ENCODE results near the gene TTC4. TPM values are rescaled to one million over a fixed set of nuclear protein-coding genes. Genes with fewer than 3 reads are reported as not detected.

The TTC4 gene
- polyA plus RNA-seq, 1 donor from 2014 or later = 21.7 TPM

- Mint-ChIP-seq H3K9me3 (no peaks in the 10 kb centered on the region), H3K4me1 (no peaks in the 10 kb centered on the region), H3K27ac (no peak overlapping the region), H3K4me3 (no peak overlapping the region), H3K27me3 (no peaks in the 10 kb centered on the region), H3K36me3 (no peaks in the 10 kb centered on the region)
Measured at GRCh38 chr1:54750596-54750995, 34.9 kb downstream of the TTC4 start.

- no peak overlapping the region for H3K4me3 Mint-ChIP-seq
- no peak overlapping the region for H3K27ac Mint-ChIP-seq
- no peaks in the 10 kb centered on the region for H3K27me3 Mint-ChIP-seq
- no peaks in the 10 kb centered on the region for H3K9me3 Mint-ChIP-seq
- no peaks in the 10 kb centered on the region for H3K4me1 Mint-ChIP-seq
- no peaks in the 10 kb centered on the region for H3K36me3 Mint-ChIP-seq
Measured at GRCh38 chr1:54751426-54751825, 35.8 kb downstream of the TTC4 start.

- Mint-ChIP-seq H3K36me3 (no peaks in the 10 kb centered on the region), H3K4me1 (no peaks in the 10 kb centered on the region), H3K9me3 (no peaks in the 10 kb centered on the region), H3K27ac (no peak overlapping the region), H3K4me3 (no peak overlapping the region), H3K27me3 (no peaks in the 10 kb centered on the region)
Measured at GRCh38 chr1:54754045-54754444, 38.4 kb downstream of the TTC4 start.

- Mint-ChIP-seq H3K27me3 (no peaks in the 10 kb centered on the region), H3K27ac (no peak overlapping the region), H3K9me3 (peaks cover 0 to 2% (median 0%) of the 10 kb centered on the region in 3 donors), H3K36me3 (peaks cover 2% of the 10 kb centered on the region), H3K4me1 (no peaks in the 10 kb centered on the region), H3K4me3 (no peak overlapping the region)
Measured at GRCh38 chr1:54754486-54755285, 39.0 kb downstream of the TTC4 start.

- no peak overlapping the region for H3K4me3 Mint-ChIP-seq
- H3K36me3 Mint-ChIP-seq = peaks cover 2% of the 10 kb centered on the region
- H3K27me3 Mint-ChIP-seq = no peaks in the 10 kb centered on the region
- H3K27ac Mint-ChIP-seq = no peak overlapping the region
- H3K4me1 Mint-ChIP-seq = peaks cover 0 to 4% (median 0%) of the 10 kb centered on the region in 3 donors
- H3K9me3 Mint-ChIP-seq = peaks cover 0 to 2% (median 0%) of the 10 kb centered on the region in 3 donors
Measured at GRCh38 chr1:54757833-54758232, 42.2 kb downstream of the TTC4 start.

- Mint-ChIP-seq H3K9me3 (peaks cover 0 to 2% (median 0%) of the 10 kb centered on the region in 3 donors), H3K36me3 (peaks cover 2% of the 10 kb centered on the region), H3K27me3 (no peaks in the 10 kb centered on the region), H3K4me1 (peaks cover 0 to 10% (median 4%) of the 10 kb centered on the region in 3 donors), H3K4me3 (peak overlapping the region in 1 of 4 donors; percentile 35), H3K27ac (no peak overlapping the region)
Measured at GRCh38 chr1:54758678-54759348, 43.2 kb downstream of the TTC4 start.

GRCh38 chr1:54763816-54764132 lies 48.1 kb downstream of the TTC4 start:
- peak overlapping the region; percentile 88 to 98 (median 95) for H3K4me3 Mint-ChIP-seq
- H3K4me1 Mint-ChIP-seq = peaks cover 9 to 16% (median 14%) of the 10 kb centered on the region in 3 donors
- H3K9me3 Mint-ChIP-seq = peaks cover 0 to 2% (median 0%) of the 10 kb centered on the region in 3 donors
- no peaks in the 10 kb centered on the region for H3K27me3 Mint-ChIP-seq
- H3K36me3 Mint-ChIP-seq = peaks cover 2% of the 10 kb centered on the region
- H3K27ac Mint-ChIP-seq = peak overlapping the region in 2 of 3 donors; percentile 79 to 97

GRCh38 chr1:54764133-54764921 lies 48.7 kb downstream of the TTC4 start, which contains the start of gene PARS2:
TSS of gene PARS2 (minus strand) at chr1:54764523. CDS start at chr1:54759161, 5,362 bp downstream.
- Mint-ChIP-seq H3K9me3 (peaks cover 0 to under 1% (median 0%) of the 10 kb centered on the region in 3 donors), H3K36me3 (peaks cover under 1% of the 10 kb centered on the region), H3K27ac (peak within 1 kb of the TSS; percentile 79 to 97 (median 94)), H3K4me3 (peak within 1 kb of the TSS; percentile 88 to 98 (median 95)), H3K4me1 (peaks cover 9 to 16% (median 14%) of the 10 kb centered on the region in 3 donors), H3K27me3 (no peaks in the 10 kb centered on the region)

GRCh38 chr1:54764922-54765561 lies 49.4 kb downstream of the TTC4 start:
- Mint-ChIP-seq H3K4me3 (peak overlapping the region; percentile 88 to 98 (median 95)), H3K27ac (peak overlapping the region; percentile 79 to 97 (median 92)), H3K4me1 (peaks cover 9 to 16% (median 14%) of the 10 kb centered on the region in 3 donors), H3K36me3 (no peaks in the 10 kb centered on the region), H3K27me3 (no peaks in the 10 kb centered on the region), H3K9me3 (no peaks in the 10 kb centered on the region)

GRCh38 chr1:54766726-54767125 lies 51.1 kb downstream of the TTC4 start:
- peaks cover 9 to 15% (median 14%) of the 10 kb centered on the region in 3 donors for H3K4me1 Mint-ChIP-seq
- H3K27ac Mint-ChIP-seq = no peak overlapping the region
- no peaks in the 10 kb centered on the region for H3K27me3 Mint-ChIP-seq
- peak overlapping the region in 1 of 4 donors; percentile 25 for H3K4me3 Mint-ChIP-seq
- H3K36me3 Mint-ChIP-seq = no peaks in the 10 kb centered on the region
- peaks cover 0 to 2% (median 0%) of the 10 kb centered on the region in 3 donors for H3K9me3 Mint-ChIP-seq

- H3K36me3 Mint-ChIP-seq = no peaks in the 10 kb centered on the region
- no peak overlapping the region for H3K4me3 Mint-ChIP-seq
- no peak overlapping the region for H3K27ac Mint-ChIP-seq
- H3K4me1 Mint-ChIP-seq = peaks cover 9 to 15% (median 14%) of the 10 kb centered on the region in 3 donors
- H3K9me3 Mint-ChIP-seq = peaks cover 0 to 2% (median 0%) of the 10 kb centered on the region in 3 donors
- H3K27me3 Mint-ChIP-seq = no peaks in the 10 kb centered on the region
Measured at GRCh38 chr1:54767526-54767925, 51.9 kb downstream of the TTC4 start.

- H3K36me3 Mint-ChIP-seq = no peaks in the 10 kb centered on the region
- H3K4me3 Mint-ChIP-seq = no peak overlapping the region
Measured at GRCh38 chr1:54768093-54768492, 52.4 kb downstream of the TTC4 start.

GRCh38 chr1:54772951-54773350 lies 57.3 kb downstream of the TTC4 start:
- Mint-ChIP-seq H3K27ac (no peak overlapping the region), H3K27me3 (peaks cover 5% of the 10 kb centered on the region), H3K4me3 (no peak overlapping the region), H3K4me1 (peaks cover 0 to 4% (median 2%) of the 10 kb centered on the region in 3 donors), H3K9me3 (peaks cover 0 to 3% (median 0%) of the 10 kb centered on the region in 3 donors), H3K36me3 (no peaks in the 10 kb centered on the region)

More at GRCh38 chr1:54768093-54768492, 52.4 kb downstream of the TTC4 start:
- Mint-ChIP-seq H3K27ac (no peak overlapping the region), H3K27me3 (no peaks in the 10 kb centered on the region), H3K4me1 (peaks cover 9 to 14% (median 9%) of the 10 kb centered on the region in 3 donors), H3K9me3 (peaks cover 0 to 2% (median 0%) of the 10 kb centered on the region in 3 donors)

- Mint-ChIP-seq H3K4me3 (peak overlapping the region in 1 of 4 donors; percentile 45), H3K4me1 (peaks cover 0 to 6% (median 2%) of the 10 kb centered on the region in 3 donors)
Measured at GRCh38 chr1:54774820-54775498, 59.3 kb downstream of the TTC4 start.

More at GRCh38 chr1:54774820-54775498, 59.3 kb downstream of the TTC4 start:
- Mint-ChIP-seq H3K27me3 (peaks cover 5% of the 10 kb centered on the region), H3K36me3 (peaks cover 3% of the 10 kb centered on the region), H3K27ac (peak overlapping the region in 1 of 3 donors; percentile 73), H3K9me3 (peaks cover 0 to 3% (median 0%) of the 10 kb centered on the region in 3 donors)

Data from IgD-negative memory B cell (primary cell).